Skin epidermis (tissue), 12 donors: ENCODE measurements around the gene HVCN1.
"Not testable (repeated sequence)": the region's sequence is repeated elsewhere in the genome, so short reads cannot be mapped to it uniquely, and the experiment has no call there.

Source experiments
- H3K27ac ChIP-seq, 21 experiments: fragments of 200-600 bp; sonication (generic) in 11 of 21; one replicate each; pipeline ENCODE4 v1.5.0; 2020; ENCODE audit warnings: mild to moderate bottlenecking in 3 of 21, inconsistent platforms in 2 of 21, moderate library complexity in 2 of 21
- H3K4me3 ChIP-seq, 7 experiments: fragments of 200-600 bp; sonication (generic) in 2 of 7; one replicate each; pipeline ENCODE4 v1.5.0; 2020; ENCODE audit warnings: inconsistent platforms in 2 of 7, mild to moderate bottlenecking in 2 of 7, moderate library complexity in 1 of 7

Gene HVCN1

DNA sequence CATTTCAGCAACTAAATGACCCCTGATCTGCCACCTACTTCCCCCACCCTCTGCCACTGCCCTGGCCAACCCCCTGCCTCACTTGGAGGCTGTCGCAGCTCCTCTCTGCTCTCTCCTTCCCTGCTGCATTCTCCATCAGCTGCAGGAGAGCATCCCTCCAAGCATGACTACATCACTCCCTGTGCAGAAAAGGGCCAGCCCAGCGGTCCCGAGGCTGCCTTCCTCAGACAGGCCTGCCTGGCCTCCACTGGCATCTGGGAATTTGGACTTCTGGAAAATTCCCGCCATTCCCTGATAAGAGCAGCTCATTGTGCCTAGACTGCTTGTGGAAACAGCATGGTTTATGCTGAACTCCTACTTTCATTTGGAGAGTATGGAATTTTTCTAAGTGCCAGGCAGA lies 12.7 kb downstream of the HVCN1 start:
- H3K27ac ChIP-seq: no peak overlapping the region
- H3K4me3 ChIP-seq: no peak overlapping the region

DNA sequence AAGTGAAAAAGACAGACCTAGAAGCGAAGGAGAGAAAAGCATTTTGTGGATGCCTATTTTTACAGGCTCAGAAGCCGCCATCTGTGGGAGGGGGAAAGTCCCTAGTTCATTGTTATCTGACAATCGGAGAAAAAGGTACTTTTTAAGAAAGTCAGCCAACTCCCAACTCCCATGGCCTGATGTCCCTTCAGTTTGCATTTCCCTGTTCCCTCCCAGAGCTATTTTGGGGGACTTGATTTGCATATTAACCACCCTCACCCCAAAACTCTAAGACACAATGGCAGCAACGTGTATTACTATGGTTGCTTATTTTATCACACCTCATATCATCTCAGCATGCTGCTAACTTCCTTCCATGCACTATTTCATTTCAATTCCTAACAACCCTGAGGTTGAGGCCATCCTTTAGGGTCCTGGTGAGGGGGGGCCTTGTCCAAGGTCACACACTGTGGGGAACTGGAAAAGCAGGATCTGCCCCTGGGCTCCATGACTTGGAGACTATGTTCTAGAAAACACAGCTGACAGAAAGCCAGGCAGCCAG lies 18.7 kb downstream of the HVCN1 start:
- peak overlapping the region in 2 of 21 experiments; percentile 7 to 23 for H3K27ac ChIP-seq

DNA sequence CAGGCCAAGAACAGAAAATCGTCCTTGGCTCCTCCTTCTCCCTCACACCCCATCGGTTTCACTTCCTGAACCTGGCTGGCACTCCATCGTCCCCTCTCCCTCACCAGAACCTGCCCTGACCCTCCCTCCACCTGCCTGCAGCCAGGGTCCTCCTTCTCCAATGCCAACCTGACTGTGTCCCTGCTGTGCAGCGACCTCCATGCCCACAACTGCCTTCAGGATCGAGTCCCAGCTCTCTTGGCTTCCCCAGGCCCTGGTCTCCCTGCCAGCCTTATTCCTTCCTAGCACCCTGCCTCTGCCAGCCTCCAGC lies 19.8 kb downstream of the HVCN1 start:
- no peak overlapping the region for H3K4me3 ChIP-seq

More for the DNA sequence above, 18.7 kb downstream of the HVCN1 start:
- no peak overlapping the region for H3K4me3 ChIP-seq

DNA sequence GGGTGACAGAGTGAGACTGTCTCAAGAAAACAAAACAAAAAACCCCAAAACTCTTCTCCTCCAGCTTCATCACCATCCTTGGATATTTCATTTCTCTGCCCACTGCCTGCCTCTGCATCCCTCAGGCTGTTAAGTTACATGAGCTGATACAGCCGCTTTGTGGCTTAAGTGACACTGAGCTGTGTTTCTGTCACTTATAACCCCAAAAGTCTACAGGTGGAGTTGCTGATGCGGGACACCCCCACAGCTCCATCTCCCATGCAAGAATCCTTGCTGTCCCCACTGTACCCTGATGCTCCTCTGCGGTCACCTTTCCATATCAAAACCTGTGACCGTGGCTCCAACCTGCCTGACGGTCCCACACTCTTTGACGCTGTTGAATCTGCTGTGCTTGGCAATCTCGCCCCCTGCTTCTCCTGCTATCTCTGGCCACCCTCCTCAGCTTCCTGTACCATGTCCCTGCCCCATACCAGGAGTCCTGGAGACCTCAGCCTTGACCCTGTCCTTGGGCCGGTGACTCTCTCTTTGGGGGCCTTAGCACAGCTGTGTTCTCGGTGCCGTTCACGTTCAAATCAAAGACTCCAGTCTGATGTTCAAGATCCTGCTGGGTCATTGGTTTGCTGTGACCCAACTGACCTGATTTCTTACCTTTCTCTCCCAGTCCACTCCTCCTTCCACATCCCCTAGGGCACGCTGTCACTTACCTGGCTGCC lies 20.3 kb downstream of the HVCN1 start:
- no peak overlapping the region for H3K4me3 ChIP-seq
- peak overlapping the region in 3 of 21 experiments; percentile 7 to 31 (median 17) for H3K27ac ChIP-seq

More for the DNA sequence above, 19.8 kb downstream of the HVCN1 start:
- H3K27ac ChIP-seq: peak overlapping the region in 4 of 21 experiments; percentile 7 to 31 (median 20)

DNA sequence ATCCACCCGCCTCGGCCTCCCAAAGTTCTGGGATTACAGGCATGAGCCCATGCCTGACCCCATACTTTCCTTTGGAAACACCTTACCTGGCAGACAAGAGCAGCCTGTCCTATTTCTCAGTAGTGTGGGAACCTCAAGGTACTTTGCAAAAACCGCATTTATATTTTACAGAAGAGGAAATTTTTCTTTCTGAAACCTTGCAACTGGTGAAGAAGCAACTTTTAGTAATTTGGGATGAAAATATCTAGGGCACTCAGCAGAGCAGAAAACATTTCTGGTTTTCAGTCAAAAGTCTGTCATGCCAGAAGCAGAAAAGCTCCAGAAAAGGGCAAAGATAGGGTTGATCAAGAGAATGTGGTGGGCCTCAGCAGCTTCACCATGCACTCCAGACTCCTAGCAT lies 21.2 kb downstream of the HVCN1 start:
- Histone ChIP-seq H3K27ac (peak overlapping the region in 1 of 21 experiments; percentile 9), H3K4me3 (no peak overlapping the region)

DNA sequence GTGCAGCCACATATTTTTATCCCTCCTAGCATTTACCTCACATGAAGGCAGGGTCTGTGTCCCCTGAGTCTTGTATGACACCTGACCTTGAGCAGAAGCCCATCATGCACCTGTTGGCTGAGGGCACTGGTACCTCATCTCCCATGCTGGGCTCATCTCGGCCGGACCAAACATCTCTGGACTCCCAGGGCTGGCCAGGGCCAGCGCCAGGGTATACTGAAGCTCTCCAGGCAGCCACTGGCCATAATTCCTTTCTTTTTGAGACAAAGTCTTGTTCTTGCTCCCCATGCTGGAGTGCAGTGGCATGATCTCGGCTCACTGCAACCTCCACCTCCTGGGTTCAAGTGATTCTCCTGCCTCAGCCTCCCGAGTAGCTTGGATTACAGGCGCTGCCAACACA lies 22.0 kb downstream of the HVCN1 start:
- Histone ChIP-seq H3K4me3 (no peak overlapping the region), H3K27ac (peak overlapping the region in 1 of 21 experiments; percentile 9)

DNA sequence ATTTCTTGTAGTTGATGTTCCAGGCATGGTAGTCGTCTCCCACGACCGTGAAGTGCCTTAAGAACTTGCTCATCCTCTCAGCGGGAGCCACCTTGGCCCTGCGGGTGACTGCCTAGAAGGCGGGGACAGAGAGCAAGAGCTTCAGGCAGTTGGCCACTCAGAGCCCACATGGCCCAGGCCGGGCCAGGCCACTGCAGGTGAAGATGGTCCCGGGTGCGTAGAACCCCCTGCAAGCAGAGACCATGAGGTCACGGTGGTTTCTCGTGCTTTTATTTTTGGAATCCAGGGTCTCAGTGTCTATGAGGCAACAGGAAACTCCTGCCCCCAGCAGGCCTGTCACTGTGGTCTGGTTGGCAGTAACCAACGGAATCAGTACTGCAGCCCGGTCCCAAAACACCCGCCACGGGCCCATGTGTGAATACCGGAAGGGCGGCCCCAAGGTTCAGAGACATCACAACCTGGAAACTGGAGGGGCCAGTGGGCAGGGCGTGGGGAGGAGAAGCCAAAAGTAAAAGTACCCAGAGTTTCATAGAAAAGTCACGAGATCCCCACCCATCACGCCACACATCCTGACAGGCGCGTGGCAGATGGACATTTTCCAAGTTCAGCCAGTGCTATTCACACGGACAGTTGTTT lies 27.5 kb downstream of the HVCN1 start:
- H3K4me3 ChIP-seq: no peak overlapping the region
- H3K27ac ChIP-seq: peak overlapping the region in 4 of 21 experiments; percentile 10 to 56 (median 34)

DNA sequence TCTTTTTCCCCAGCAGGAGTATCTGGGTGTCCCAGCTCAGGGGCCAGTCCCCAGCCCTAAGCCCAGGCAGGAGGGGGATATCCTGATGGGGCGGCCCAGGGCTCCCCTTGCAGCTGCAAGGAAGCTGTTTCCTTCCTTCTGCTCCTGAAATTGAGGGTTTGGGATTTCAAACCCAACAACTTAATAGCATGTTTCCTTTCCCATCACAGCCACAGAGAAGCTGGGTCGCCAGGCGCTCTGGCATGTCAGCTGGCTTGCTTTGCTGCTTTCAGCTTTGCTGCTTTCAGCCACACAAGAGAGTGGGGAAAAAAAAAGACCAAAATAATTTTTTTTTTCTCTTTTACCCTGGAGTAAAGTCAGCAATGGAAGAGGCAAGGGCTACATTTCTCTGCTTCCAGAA lies 30.0 kb downstream of the HVCN1 start:
- Histone ChIP-seq H3K27ac (peak overlapping the region in 1 of 21 experiments; percentile 9), H3K4me3 (no peak overlapping the region)

DNA sequence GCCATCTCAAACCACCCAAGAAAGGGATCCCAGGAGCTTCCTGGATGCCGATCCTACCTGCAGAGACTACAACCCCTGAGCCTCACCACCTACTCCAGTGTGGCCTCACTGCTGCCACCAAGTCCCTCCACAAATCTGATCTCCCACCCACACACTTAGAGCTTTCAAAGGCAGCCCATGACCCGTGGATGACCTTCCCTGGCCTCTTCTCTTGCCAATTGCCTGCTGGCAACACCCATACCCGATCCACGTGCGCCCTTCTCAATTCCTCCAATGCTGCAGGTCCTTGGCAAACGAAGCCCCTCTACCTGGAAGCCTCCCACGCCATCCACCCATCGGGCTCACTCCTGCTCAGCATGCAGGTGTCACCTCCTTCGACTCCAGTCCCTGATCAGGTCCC lies 30.7 kb downstream of the HVCN1 start:
- Histone ChIP-seq H3K27ac (no peak overlapping the region), H3K4me3 (no peak overlapping the region)

DNA sequence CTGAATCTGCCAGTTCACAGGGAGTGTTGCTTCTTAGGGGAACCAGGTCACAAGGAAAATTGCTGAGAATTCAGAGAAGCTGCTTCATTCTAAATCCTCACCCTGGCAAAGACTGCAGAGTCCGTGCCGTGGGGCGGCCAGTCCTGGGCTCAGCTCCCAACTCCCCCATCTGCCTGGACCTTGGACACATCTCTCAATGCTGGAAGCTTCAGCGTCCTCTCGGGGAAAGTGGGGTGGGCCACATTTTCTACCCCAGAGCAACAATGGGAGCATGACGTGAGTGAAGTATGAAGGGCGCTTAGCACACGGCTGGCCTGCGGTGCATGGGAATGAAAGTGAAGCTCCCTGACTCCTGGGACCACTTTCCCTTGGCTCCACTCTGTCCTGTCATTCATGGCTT lies 31.2 kb downstream of the HVCN1 start:
- Histone ChIP-seq H3K27ac (no peak overlapping the region), H3K4me3 (no peak overlapping the region)

DNA sequence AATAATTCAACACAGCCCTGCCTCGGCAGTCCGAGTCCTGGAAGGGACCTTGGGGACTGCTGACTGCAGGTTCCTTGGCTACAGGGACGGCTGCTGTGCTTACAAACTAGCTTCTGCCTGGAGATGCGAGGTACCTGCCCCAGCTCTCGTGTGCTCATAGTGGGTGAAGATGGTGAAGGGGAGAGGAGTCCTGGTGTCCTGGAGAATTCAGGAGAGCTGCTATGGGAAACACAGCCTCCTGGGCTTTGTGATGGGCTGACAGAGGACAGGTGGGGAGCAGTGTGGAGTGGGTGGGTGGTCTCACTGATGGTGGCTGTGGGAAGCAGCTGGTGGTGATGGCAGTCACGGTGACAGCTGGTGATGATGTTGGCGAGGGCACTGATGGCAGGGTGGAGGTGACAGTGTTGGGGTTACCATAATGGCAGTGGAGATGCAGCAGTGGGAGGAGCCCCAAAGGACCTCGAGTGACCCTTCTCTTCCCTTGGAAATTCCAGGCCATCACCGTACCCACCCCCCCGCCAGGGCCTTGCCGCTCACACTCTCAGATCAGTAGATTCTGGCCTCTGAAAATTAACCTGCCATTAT lies 32.8 kb downstream of the HVCN1 start:
- H3K4me3 ChIP-seq: no peak overlapping the region
- no peak overlapping the region for H3K27ac ChIP-seq

DNA sequence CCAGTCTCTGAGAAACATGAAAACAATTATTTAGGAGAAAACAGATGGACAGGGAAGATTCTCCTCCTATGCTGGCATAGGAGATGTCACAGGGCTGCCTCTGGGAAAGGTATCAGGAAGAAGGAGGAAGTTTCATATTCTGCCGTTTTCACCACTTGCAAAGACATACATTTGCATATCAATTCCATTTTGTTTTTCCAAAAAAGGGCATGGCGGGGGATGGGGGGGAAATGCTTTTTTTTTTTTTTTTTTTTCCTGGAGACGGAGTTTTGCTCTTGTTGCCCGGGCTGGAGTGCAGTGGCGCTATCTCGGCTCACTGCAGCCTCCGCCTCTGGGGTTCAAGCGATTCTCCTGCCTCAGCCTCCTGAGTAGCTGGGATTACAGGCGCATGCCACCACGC lies 34.7 kb downstream of the HVCN1 start:
- H3K27ac ChIP-seq, H3K4me3 ChIP-seq: not testable (repeated sequence)

DNA sequence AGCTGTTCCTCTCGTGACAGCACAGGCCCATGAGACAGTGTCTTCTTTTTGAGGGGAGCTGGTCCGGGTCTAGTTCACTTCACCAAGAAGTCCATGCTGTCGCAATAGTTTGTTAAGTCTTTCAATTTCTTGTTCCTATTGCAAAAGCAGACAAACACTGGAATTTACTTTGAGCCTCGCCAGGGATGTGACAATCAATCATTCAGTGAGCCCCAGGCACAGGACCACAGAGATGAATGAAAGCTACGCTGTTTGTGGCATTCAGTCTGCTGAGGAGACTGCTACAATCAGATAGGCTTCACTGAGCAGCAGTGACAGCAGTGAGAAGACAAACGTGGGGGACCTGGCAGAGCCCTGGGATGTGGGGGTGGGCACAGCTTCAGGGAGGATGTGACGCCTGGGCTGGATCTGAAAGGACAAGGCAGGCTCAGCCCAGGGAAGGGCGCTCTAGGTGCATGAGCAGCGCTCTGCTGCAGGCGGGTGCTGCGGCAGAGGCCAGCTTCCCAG lies 39.5 kb downstream of the HVCN1 start:
- no peak overlapping the region for H3K4me3 ChIP-seq
- peak overlapping the region in 1 of 21 experiments; percentile 43 for H3K27ac ChIP-seq

DNA sequence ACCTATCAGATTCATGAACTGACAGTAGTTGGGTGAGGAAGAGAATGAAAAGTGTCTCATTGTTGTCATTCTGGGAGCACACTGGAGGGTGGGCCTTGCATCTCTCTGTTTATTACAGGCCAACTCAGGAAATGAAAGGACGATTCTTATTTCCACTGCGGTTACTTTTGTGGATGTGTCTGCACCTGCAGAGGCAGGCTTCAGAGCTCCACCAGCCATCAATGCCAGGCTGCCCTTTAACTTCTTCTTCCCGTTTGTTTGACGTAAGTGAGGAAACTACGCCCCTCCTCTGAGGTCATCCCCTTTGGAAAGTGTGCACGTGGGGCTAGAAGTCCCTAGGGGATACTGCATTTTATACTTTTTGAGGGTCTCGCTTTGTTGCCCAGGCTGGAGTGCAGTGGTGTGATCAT lies 41.3 kb downstream of the HVCN1 start:
- peak overlapping the region in 1 of 21 experiments; percentile 35 for H3K27ac ChIP-seq
- H3K4me3 ChIP-seq: no peak overlapping the region

DNA sequence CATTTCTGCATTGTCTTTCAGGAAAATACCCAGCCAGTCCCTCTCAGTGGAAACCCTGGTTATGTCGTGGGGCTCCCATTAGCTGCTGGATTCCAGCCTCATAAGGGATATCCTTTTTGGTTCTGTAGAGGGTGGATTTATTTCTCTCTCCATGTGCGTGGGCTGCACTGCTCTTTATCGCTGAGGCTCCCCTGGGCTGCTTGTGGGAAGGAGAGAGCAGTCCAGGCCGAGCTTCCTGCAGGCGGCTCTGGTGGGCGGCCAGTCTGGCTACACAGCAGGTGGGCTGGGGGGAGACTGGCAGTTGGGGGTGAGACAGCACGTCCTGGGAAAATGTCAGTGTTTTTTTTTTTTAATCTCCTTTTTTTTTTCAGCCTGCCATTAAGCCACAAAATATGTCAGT lies 47.4 kb downstream of the HVCN1 start:
- H3K27ac ChIP-seq: no peak overlapping the region

DNA sequence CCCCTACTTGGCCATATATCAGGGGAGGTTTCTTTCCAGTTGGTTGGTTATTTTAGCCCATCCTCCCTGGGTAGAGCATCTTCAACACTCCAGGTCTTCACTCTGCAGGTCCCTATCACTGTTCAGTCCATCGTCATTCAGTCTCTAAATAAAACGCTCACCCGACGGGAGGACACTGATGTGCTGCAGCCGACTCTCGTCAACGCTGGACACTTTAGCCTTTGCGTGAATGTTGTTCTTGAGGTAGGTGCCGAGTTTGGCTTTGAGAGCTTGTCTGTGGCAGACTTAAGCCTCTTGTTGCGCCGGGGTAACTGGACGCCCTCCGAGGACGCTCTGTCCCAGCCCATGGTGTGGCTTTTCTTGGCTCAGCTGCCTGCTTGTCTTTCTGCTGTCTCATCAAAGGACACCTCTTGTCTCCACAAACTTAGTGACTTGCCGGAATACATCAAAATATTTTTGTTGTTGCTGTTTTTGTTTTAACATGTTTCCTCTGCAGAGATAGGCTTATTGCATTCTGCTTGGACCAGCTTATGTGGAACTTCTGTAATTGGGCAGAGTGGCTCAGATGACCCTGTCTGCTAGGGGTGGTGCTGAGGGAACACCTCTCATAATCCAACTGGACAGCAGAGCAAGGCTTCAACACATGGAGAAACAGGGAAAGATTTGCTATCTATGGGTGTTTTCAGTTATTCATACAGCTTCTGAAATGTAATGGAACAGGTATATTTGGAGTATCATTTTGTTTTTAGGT lies 48.5 kb downstream of the HVCN1 start:
- H3K27ac ChIP-seq: no peak overlapping the region
- no peak overlapping the region for H3K4me3 ChIP-seq

More for the DNA sequence above, 47.4 kb downstream of the HVCN1 start:
- no peak overlapping the region for H3K4me3 ChIP-seq

DNA sequence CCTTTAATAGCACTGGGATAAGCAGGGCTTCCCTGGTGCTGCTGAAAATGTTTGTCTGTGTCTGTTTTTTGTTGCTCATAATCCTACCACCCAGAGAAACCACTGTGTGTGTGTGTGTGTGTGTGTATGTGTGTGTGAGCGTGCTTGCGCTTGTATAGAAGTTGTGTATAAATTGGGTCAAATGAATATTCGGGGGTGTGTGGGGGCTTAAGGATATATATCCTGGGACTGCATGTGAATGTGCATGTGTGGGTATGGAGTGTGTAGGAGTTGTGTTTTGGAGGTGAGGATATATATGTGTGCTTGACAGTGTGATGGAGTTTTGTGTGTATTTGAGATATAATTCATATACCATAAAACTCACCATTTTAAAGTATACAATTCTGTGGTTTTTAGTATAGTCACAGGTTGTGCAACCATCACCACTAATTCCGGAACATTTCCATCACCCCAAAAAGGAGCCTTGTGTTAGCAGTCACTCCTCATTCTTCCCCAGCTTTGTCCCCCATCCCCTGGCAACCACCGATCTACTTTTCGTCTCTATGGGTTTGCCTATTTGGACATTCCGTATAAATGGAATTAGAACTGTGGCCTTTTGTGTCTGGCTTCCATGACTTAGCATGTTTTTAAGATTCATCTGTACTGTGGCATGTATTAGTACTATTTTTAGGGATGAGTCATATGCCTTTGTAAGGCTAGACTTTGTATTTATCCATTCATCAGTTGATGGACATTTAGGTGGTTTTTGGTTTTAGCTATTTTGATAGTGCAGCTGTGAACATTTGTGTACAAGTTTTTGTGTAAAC lies 49.4 kb downstream of the HVCN1 start:
- Histone ChIP-seq H3K4me3 (no peak overlapping the region), H3K27ac (no peak overlapping the region)

DNA sequence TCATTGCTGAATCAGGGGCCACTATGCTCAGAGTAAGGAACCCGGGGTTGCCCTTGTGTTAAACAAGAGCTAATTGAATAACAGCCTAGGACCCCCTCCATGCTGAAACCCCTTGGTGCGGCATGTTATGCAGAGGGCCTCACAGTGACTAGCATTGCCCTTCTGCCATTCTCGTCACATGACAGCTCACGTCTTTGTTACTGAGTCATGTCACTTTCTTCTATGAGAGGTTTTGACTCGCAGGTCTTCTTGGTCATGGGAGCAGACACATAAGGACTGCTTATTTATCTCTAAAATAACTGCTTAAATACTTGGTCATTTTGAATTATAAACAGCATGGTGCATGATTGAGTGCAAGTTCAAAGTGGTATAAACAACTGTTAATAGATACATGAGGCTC lies 50.1 kb downstream of the HVCN1 start:
- Histone ChIP-seq H3K4me3 (no peak overlapping the region), H3K27ac (no peak overlapping the region)

DNA sequence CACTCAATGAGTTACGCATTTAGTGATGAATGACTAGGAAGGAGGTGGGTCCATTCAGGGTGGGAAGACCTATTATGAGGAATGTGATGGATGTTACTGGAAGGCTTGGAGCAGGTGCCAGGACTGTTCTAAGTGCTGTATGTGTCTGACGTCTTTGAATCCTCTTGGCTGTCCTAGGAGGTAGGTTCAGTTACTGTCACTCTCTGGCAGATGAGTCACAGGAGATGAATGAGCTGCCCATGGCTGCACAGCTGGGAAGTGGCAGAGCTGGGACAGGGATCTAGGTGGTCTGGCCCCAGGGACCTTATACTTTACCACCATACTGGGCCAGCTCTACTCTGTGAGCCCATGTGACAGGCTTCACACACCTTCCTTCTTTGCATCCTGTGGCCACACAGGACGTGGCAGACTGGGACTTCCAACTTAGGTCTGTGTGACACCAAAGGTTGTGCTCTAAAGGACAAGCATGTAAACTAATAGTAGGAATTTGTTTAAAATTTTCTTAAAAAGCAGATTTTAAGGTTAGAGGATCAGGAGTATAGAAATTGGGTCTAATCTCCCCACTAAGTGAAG lies 51.0 kb downstream of the HVCN1 start:
- Histone ChIP-seq H3K27ac (no peak overlapping the region), H3K4me3 (no peak overlapping the region)
